ENCODE results near the gene ANG.
A peak's percentile ranks its signal among the peaks of the same experiment; 100 is the strongest.
"Not testable (repeated sequence)": the region's sequence is repeated elsewhere in the genome, so short reads cannot be mapped to it uniquely, and the experiment has no call there.

The ANG gene

GRCh38 chr14:20692116-20692751 is 3.7 kb downstream of the ANG start:
- no peak overlapping the region for H3K4me3 ChIP-seq (ENCODE audit: low read length)
- DNase-seq (ENCODE audit: low read depth, low spot score) = no peak

GRCh38 chr14:20696764-20697163 is 8.2 kb downstream of the ANG start:
- H3K4me3 ChIP-seq (ENCODE audit: low read length) = no peak overlapping the region
- no peak for DNase-seq (ENCODE audit: low read depth, low spot score)

GRCh38 chr14:20697273-20698017 is 8.9 kb downstream of the ANG start:
- peak; percentile 71 for DNase-seq (ENCODE audit: low read depth, low spot score)
- no peak overlapping the region for H3K4me3 ChIP-seq (ENCODE audit: low read length)

- no peak overlapping the region for H3K4me3 ChIP-seq (ENCODE audit: low read length)
- no peak for DNase-seq (ENCODE audit: low read depth, low spot score)
Observed at GRCh38 chr14:20698018-20698329, 9.4 kb downstream of the ANG start.

GRCh38 chr14:20698934-20699333 is 10.4 kb downstream of the ANG start:
- H3K4me3 ChIP-seq (ENCODE audit: low read length) = no peak overlapping the region
- no peak for DNase-seq (ENCODE audit: low read depth, low spot score)

GRCh38 chr14:20699931-20700330 is 11.4 kb downstream of the ANG start:
- DNase-seq (ENCODE audit: low read depth, low spot score) = no peak

GRCh38 chr14:20700965-20701364 is 12.4 kb downstream of the ANG start:
- DNase-seq (ENCODE audit: low read depth, low spot score); H3K4me3 ChIP-seq (ENCODE audit: low read length): not testable (repeated sequence)

More at GRCh38 chr14:20699931-20700330, 11.4 kb downstream of the ANG start:
- no peak overlapping the region for H3K4me3 ChIP-seq (ENCODE audit: low read length)

GRCh38 chr14:20706657-20707355 is 18.2 kb downstream of the ANG start:
- H3K4me3 ChIP-seq (ENCODE audit: low read length) = no peak overlapping the region
- no peak for DNase-seq (ENCODE audit: low read depth, low spot score)

GRCh38 chr14:20707622-20708021 is 19.1 kb downstream of the ANG start:
- DNase-seq (ENCODE audit: low read depth, low spot score) = no peak

GRCh38 chr14:20711261-20711660 is 22.7 kb downstream of the ANG start:
- H3K4me3 ChIP-seq (ENCODE audit: low read length) = no peak overlapping the region
- no peak for DNase-seq (ENCODE audit: low read depth, low spot score)

More at GRCh38 chr14:20707622-20708021, 19.1 kb downstream of the ANG start:
- H3K4me3 ChIP-seq (ENCODE audit: low read length) = no peak overlapping the region

- no peak for DNase-seq (ENCODE audit: low read depth, low spot score)
- H3K4me3 ChIP-seq (ENCODE audit: low read length) = no peak overlapping the region
Observed at GRCh38 chr14:20711685-20712084, 23.1 kb downstream of the ANG start.

- H3K4me3 ChIP-seq (ENCODE audit: low read length) = no peak overlapping the region
- no peak for DNase-seq (ENCODE audit: low read depth, low spot score)
Observed at GRCh38 chr14:20712904-20713303, 24.3 kb downstream of the ANG start.

GRCh38 chr14:20714593-20715250 is 26.2 kb downstream of the ANG start:
- H3K4me3 ChIP-seq (ENCODE audit: low read length) = no peak overlapping the region
- no peak for DNase-seq (ENCODE audit: low read depth, low spot score)

- H3K4me3 ChIP-seq (ENCODE audit: low read length) = no peak overlapping the region
- no peak for DNase-seq (ENCODE audit: low read depth, low spot score)
Observed at GRCh38 chr14:20719777-20720176, 31.2 kb downstream of the ANG start.

- DNase-seq (ENCODE audit: low read depth, low spot score) = no peak
Observed at GRCh38 chr14:20720741-20721140, 32.2 kb downstream of the ANG start.

GRCh38 chr14:20722016-20722415 is 33.5 kb downstream of the ANG start:
- no peak for DNase-seq (ENCODE audit: low read depth, low spot score)
- H3K4me3 ChIP-seq (ENCODE audit: low read length) = no peak overlapping the region

More at GRCh38 chr14:20720741-20721140, 32.2 kb downstream of the ANG start:
- no peak overlapping the region for H3K4me3 ChIP-seq (ENCODE audit: low read length)

GRCh38 chr14:20723488-20723887 is 34.9 kb downstream of the ANG start:
- no peak overlapping the region for H3K4me3 ChIP-seq (ENCODE audit: low read length)
- no peak for DNase-seq (ENCODE audit: low read depth, low spot score)

GRCh38 chr14:20726121-20726520 is 37.6 kb downstream of the ANG start:
- not testable (repeated sequence) for DNase-seq (ENCODE audit: low read depth, low spot score); H3K4me3 ChIP-seq (ENCODE audit: low read length)

- no peak overlapping the region for H3K4me3 ChIP-seq (ENCODE audit: low read length)
- no peak for DNase-seq (ENCODE audit: low read depth, low spot score)
Observed at GRCh38 chr14:20726531-20726930, 38.0 kb downstream of the ANG start.

GRCh38 chr14:20730891-20731290 is 42.3 kb downstream of the ANG start:
- DNase-seq (ENCODE audit: low read depth, low spot score) = no peak
- H3K4me3 ChIP-seq (ENCODE audit: low read length) = no peak overlapping the region
